Neutrophil (primary cell): ENCODE results near the gene JAG2.

Experiments
- H3K27ac ChIP-seq: fragments of 200-600 bp; sonication (generic); 2 replicates; pipeline ENCODE4 v1.5.1; 2016; ENCODE audit warnings: mild to moderate bottlenecking, moderate library complexity
- H3K27me3 ChIP-seq: fragments of 200-600 bp; sonication (generic); 2 replicates; pipeline ENCODE4 v1.6.0; 2016; ENCODE audit warnings: mild to moderate bottlenecking
- H3K36me3 ChIP-seq: fragments of 200-600 bp; sonication (generic); 2 replicates; pipeline ENCODE4 v1.5.1; 2017
- H3K4me1 ChIP-seq, 2 experiments: fragments of 200-600 bp in 1 of 2; sonication (generic) in 1 of 2; 1 replicate in 1 of 2; 2 replicates in 1 of 2; pipeline versions ENCODE4 v1.5.1 to v1.6.1; 2013 to 2016; ENCODE audit warnings: low read depth in 1 of 2, low read length in 1 of 2, mild to moderate bottlenecking in 1 of 2, moderate library complexity in 1 of 2; ENCODE audit not compliant: control insufficient read depth in 1 of 2, insufficient read depth in 1 of 2
- H3K4me3 ChIP-seq, 2 experiments: fragments of 200-600 bp in 1 of 2; sonication (generic) in 1 of 2; 1 replicate in 1 of 2; 2 replicates in 1 of 2; pipeline ENCODE4 v1.5.1; 2013 to 2016; ENCODE audit warnings: low read depth in 1 of 2, low read length in 1 of 2, mild to moderate bottlenecking in 1 of 2, moderate library complexity in 1 of 2
- H3K9me3 ChIP-seq: fragments of 200-600 bp; sonication (generic); 2 replicates; pipeline ENCODE4 v1.5.1; 2016
- TF ChIP-seq, protein P1 (sequence below): fragments of 200-600 bp; sonication (generic); IDR thresholded peaks from 2 replicates; pipeline ENCODE4 v1.5.1; 2016; ENCODE audit warnings: antibody characterized with exemption

Gene JAG2

GRCh38 chr14:105126981-105127329, 41.6 kb downstream of the JAG2 start:
- no peaks in the 10 kb centered on the region for H3K4me1 ChIP-seq
- TF ChIP-seq, protein P1, sequence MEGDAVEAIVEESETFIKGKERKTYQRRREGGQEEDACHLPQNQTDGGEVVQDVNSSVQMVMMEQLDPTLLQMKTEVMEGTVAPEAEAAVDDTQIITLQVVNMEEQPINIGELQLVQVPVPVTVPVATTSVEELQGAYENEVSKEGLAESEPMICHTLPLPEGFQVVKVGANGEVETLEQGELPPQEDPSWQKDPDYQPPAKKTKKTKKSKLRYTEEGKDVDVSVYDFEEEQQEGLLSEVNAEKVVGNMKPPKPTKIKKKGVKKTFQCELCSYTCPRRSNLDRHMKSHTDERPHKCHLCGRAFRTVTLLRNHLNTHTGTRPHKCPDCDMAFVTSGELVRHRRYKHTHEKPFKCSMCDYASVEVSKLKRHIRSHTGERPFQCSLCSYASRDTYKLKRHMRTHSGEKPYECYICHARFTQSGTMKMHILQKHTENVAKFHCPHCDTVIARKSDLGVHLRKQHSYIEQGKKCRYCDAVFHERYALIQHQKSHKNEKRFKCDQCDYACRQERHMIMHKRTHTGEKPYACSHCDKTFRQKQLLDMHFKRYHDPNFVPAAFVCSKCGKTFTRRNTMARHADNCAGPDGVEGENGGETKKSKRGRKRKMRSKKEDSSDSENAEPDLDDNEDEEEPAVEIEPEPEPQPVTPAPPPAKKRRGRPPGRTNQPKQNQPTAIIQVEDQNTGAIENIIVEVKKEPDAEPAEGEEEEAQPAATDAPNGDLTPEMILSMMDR: no peak
- H3K27me3 ChIP-seq: peaks cover 39% of the 10 kb centered on the region

DNA sequence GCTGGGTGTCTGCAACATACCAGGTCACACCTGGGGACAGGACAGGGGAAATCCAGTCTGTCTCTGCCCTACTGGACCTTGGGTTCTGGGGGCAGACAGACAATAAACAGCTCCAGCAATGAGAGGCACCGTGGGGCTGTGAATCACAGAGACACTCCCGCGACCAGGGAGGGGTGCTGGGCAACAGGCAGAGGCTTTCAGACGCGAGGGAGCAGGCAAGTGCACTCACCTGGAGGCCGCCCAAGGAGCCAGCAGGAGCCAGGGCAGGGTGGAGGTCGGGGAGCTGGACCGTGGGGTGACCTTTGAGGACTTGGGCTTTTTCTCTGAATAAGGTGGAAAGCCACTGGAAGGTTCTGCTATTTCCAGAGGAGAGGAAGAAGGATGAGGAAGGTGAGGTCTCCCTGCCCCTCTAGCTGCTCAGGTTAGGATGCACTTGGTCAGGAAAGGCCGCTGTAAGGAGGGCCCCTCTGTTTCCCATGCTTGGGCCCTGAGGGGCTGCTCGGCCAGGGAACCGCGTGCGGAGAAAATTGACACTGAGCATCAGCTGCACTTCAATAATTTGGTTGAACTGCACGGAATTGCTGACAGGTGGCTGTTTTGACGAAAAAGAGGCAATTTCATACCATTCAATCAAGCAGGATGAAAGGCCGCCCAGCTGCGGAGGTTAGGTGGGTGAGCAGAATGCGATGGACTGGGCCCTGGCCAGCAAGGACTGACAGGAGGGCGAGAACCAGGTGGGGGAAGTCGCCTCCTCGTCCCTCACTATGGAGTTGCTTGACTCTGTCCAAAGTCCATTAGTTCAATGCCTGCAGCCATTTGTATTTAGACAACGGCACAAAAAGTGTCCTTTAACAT, 42.2 kb downstream of the JAG2 start:
- TF ChIP-seq, protein P1: no peak
- Histone ChIP-seq H3K36me3 (no peaks in the 10 kb centered on the region), H3K4me1 (no peaks in the 10 kb centered on the region), H3K27me3 (peaks cover 34% of the 10 kb centered on the region), H3K9me3 (peaks cover 4% of the 10 kb centered on the region), H3K4me3 (no peak overlapping the region), H3K27ac (no peak overlapping the region)

More at GRCh38 chr14:105126981-105127329, 41.6 kb downstream of the JAG2 start:
- Histone ChIP-seq H3K36me3 (no peaks in the 10 kb centered on the region), H3K4me3 (no peak overlapping the region), H3K9me3 (peaks cover 10% of the 10 kb centered on the region), H3K27ac (no peak overlapping the region)

DNA sequence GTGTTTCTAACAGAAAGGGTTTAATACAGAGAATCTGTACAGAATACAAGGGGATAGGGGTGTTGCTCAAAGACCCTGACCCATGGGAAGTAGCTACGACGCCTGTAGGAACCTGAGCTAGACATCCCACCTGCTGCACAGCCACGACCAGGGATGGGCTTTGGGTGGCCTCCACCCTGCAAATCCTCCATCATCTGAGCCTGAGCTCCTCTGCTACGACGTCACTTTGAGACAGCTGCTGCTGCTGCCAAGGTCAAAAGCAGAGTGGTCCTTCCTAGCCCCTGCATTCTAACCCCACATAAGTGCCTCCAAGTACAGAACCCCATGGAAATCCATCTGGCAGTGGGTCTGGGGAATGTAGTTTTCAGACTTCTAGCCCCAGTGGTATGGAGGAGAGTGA, 43.8 kb downstream of the JAG2 start:
- Histone ChIP-seq H3K9me3 (no peaks in the 10 kb centered on the region), H3K27me3 (peaks cover 48% of the 10 kb centered on the region)
- TF ChIP-seq, protein P1: no peak

DNA sequence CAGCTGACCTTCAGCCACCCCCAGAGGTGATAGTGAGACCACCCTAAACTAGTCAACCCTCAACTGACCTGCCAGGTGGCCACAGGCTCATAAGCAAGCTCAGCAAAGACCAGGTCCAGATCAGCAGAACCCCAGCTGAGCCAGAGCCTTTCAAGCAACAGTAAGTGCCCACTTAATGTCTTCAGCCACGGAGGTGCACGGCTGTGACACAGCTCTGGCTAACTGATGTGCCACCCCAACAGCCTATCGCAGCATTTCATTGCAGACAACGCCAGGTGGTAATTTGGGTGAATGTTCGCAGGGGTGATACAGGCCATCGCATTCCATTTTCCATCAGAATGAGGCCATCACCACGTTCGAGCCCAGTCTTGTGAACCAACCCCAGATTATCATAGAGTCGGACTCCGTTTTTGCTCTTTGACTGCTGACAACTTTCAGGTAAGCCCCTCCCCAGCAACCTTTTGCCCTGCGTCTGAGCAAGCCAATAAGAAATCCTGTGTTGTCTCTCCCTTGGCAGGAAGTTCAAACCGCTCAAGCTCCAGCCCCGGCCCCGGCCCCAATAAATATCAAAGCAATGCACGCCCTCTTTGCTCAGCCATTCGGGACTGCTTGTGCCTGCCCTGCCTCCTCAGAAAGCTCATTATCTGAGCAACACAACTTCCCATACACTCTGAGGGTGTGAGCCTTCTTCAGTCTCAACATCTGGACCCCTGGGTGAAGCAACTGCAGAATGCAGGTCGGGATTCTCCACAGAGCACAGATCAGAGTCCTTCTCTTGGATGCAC, 44.4 kb downstream of the JAG2 start:
- H3K4me3 ChIP-seq: no peak overlapping the region
- TF ChIP-seq, protein P1: no peak
- H3K27ac ChIP-seq: no peak overlapping the region
- peaks cover 54% of the 10 kb centered on the region for H3K27me3 ChIP-seq
- H3K36me3 ChIP-seq: no peaks in the 10 kb centered on the region
- no peaks in the 10 kb centered on the region for H3K9me3 ChIP-seq
- H3K4me1 ChIP-seq: no peaks in the 10 kb centered on the region

More for the DNA sequence above, 43.8 kb downstream of the JAG2 start:
- H3K36me3 ChIP-seq: no peaks in the 10 kb centered on the region
- no peak overlapping the region for H3K27ac ChIP-seq
- H3K4me1 ChIP-seq: no peaks in the 10 kb centered on the region
- H3K4me3 ChIP-seq: no peak overlapping the region

- H3K27me3 ChIP-seq: peaks cover 65% of the 10 kb centered on the region
- TF ChIP-seq, protein P1: no peak
- no peaks in the 10 kb centered on the region for H3K36me3 ChIP-seq
- H3K4me1 ChIP-seq: no peaks in the 10 kb centered on the region
- H3K27ac ChIP-seq: no peak overlapping the region
- no peak overlapping the region for H3K4me3 ChIP-seq
- H3K9me3 ChIP-seq: no peaks in the 10 kb centered on the region
Measured at GRCh38 chr14:105123064-105123665, 45.4 kb downstream of the JAG2 start.
